ENCODE results near the gene CPN2. TPM values are rescaled to one million over a fixed set of nuclear protein-coding genes. Genes with fewer than 3 reads are reported as not detected.

Gene CPN2
- total and polyA plus RNA-seq, 2 of the 13 experiments (the other 11 are each of a cell fraction or from before 2014, with no cell fraction given), result 26.7 to 27.7 TPM

GRCh38 chr3:194320744-194321243 lies 30.3 kb downstream of the CPN2 start (continued):
- no peak for TF ChIP-seq DZIP1 (CRISPR knock-in tag; IDR thresholded peaks at IDR 0.05)
- peak; percentile 60 for TF ChIP-seq MTA1 (CRISPR knock-in tag; IDR thresholded peaks at IDR 0.05; ENCODE audit: borderline replicate concordance)
- no peak for TF ChIP-seq TARDBP (CRISPR knock-in tag; IDR thresholded peaks at IDR 0.05)
- peak; percentile 64; the same call in 1 of the 2 replicates for TF ChIP-seq GATA4 (IDR thresholded peaks at IDR 0.05; ENCODE audit: borderline replicate concordance, low read depth)
- no peak for TF ChIP-seq ZBTB21 (CRISPR knock-in tag; IDR thresholded peaks at IDR 0.05)
- TF ChIP-seq AHR (CRISPR knock-in tag; IDR thresholded peaks at IDR 0.05), result no peak
- no peak for TF ChIP-seq HBP1 (CRISPR knock-in tag; IDR thresholded peaks at IDR 0.05; ENCODE audit: low read depth)
- peak; percentile 44; the same call in 1 of the 2 replicates for TF ChIP-seq ZNF350 (CRISPR knock-in tag; IDR thresholded peaks at IDR 0.05; ENCODE audit: borderline replicate concordance, low read depth)
- no peak for TF ChIP-seq ZSCAN30 (CRISPR knock-in tag; IDR thresholded peaks at IDR 0.05)
- no peak for TF ChIP-seq ZSCAN20 (CRISPR knock-in tag; IDR thresholded peaks at IDR 0.05; ENCODE audit: borderline replicate concordance)
- TF ChIP-seq HDAC2 (CRISPR knock-in tag; IDR thresholded peaks at IDR 0.05), result peak; percentile 67; the same call in 1 of the 2 replicates
- peak; percentile 20; the same call in 1 of the 2 replicates for TF ChIP-seq ZBTB37 (CRISPR knock-in tag; IDR thresholded peaks at IDR 0.05)
- no peak for TF ChIP-seq MXD4 (CRISPR knock-in tag; IDR thresholded peaks at IDR 0.05)
- peak; percentile 79 for TF ChIP-seq NR2F6 (IDR thresholded peaks at IDR 0.05)
- TF ChIP-seq NR2F6 (CRISPR knock-in tag; IDR thresholded peaks at IDR 0.05), result peak; percentile 68
- peak; percentile 30; the same call in 1 of the 2 replicates for TF ChIP-seq ZFY (CRISPR knock-in tag; IDR thresholded peaks at IDR 0.05)
- TF ChIP-seq CHD2 (IDR thresholded peaks at IDR 0.05; ENCODE audit: low read depth, low read length), result no peak
- TF ChIP-seq LRRFIP1 (CRISPR knock-in tag; conservative IDR thresholded peaks at IDR 0.05), result no peak
- TF ChIP-seq EP300 (IDR thresholded peaks at IDR 0.05; ENCODE audit: low read depth in 2 of 2, low read length in 2 of 2), result peak in 1 of 2 experiments; percentile 88; a peak in 2 of 4 replicates
- TF ChIP-seq EP300 (CRISPR knock-in tag; IDR thresholded peaks at IDR 0.05; ENCODE audit: borderline replicate concordance), result no peak
- TF ChIP-seq PREB (CRISPR knock-in tag; IDR thresholded peaks at IDR 0.05), result no peak
